Heart left ventricle (tissue), 16 donors: ENCODE data around the gene CRYAB. TPM values are rescaled to one million over a fixed set of nuclear protein-coding genes. Genes with fewer than 3 reads are reported as not detected.
"Not testable (repeated sequence)": the region's sequence is repeated elsewhere in the genome, so short reads cannot be mapped to it uniquely, and the experiment has no call there.

Experiments
- ATAC-seq, 4 donors: fragments of 200-7000 bp; cut with Tn5 transposase; one replicate each; pipeline ENCODE4 v1.9.1; 2020 to 2022; ENCODE audit warnings: moderate library complexity in 4 of 4, mild to moderate bottlenecking in 3 of 4, moderate number of reproducible peaks in 1 of 4
- DNase-seq, 5 donors: peaks; one replicate each; pipeline ENCODE4 v3.0.0-alpha.2; 2020
- H3K27ac ChIP-seq, 12 donors: fragments of 200-600 bp; sonication (generic) in 4 of 12; one replicate each; pipeline versions ENCODE4 v1.5.0 to v1.8.0; 2016 to 2022; ENCODE audit warnings: mild to moderate bottlenecking in 2 of 12
- H3K27me3 ChIP-seq, 9 donors: fragments of 200-600 bp; sonication (generic) in 2 of 9; one replicate each; pipeline versions ENCODE4 v1.5.1 to v1.8.0; 2016 to 2022; ENCODE audit warnings: mild to moderate bottlenecking in 3 of 9
- H3K36me3 ChIP-seq, 9 donors: fragments of 200-600 bp; sonication (generic) in 2 of 9; one replicate each; pipeline versions ENCODE4 v1.5.0 to v1.8.0; 2018 to 2022; ENCODE audit warnings: mild to moderate bottlenecking in 2 of 9
- H3K4me1 ChIP-seq, 12 donors: fragments of 200-600 bp; sonication (generic) in 4 of 12; one replicate each; pipeline versions ENCODE4 v1.5.0 to v1.8.0; 2016 to 2022; ENCODE audit warnings: mild to moderate bottlenecking in 3 of 12
- H3K4me3 ChIP-seq, 12 donors: fragments of 200-600 bp; sonication (generic) in 4 of 12; one replicate each; pipeline versions ENCODE4 v1.5.0 to v1.8.0; 2017 to 2022; ENCODE audit warnings: mild to moderate bottlenecking in 9 of 12, moderate library complexity in 4 of 12
- H3K9me3 ChIP-seq, 12 donors: fragments of 200-600 bp; sonication (generic) in 4 of 12; one replicate each; pipeline versions ENCODE4 v1.5.0 to v1.8.0; 2016 to 2022; ENCODE audit warnings: mild to moderate bottlenecking in 1 of 12
- CTCF ChIP-seq, 12 donors: fragments of 200-600 bp; sonication (generic) in 4 of 12; IDR thresholded peaks; one replicate each; pipeline versions ENCODE4 v1.5.0 to v1.8.0; 2018 to 2022; ENCODE audit warnings: antibody characterized with exemption in 12 of 12, mild to moderate bottlenecking in 5 of 12
- POLR2A ChIP-seq, 2 donors: fragments of 450-650 bp; IDR thresholded peaks; one replicate each; pipeline ENCODE4 v1.6.1; 2017; ENCODE audit warnings: antibody characterized with exemption in 2 of 2, mild to moderate bottlenecking in 2 of 2, moderate library complexity in 2 of 2
- WGBS, 4 donors: extraction: QIAGEN DNeasy Blood & Tissue Kit in 2 of 4; methylation state at CpG; one replicate each; pipeline versions ENCODE4 v1.1.5 to v1.1.7; 2013 to 2018; 5-methylcytosine and 5-hydroxymethylcytosine counted together
- intact Hi-C, 10 donors: fragments of 100-400 bp; cut with DNase I; formaldehyde crosslinking; loops; one replicate each; pipeline versions ENCODE4 v1.11.1 to v1.14.2; 2022
- polyA plus RNA-seq, 2 donors: library from polyadenylated mRNA; stranded (reverse); fragments of 200-250 nt; gene quantifications; one replicate each; pipeline ENCODE4 v1.2.3, GENCODE V29; 2013
- total RNA-seq, 9 donors: library from RNA; depleted of rRNA in 2 of 9; stranded (reverse); fragments of >200 nt in 2 of 9; fragmentation: NEBNext Ultra II Directional in 3 of 9; extraction: Animal tissue kit (Norgen Biotek cat#: 25700) in 3 of 9; gene quantifications; one replicate each; pipeline versions ENCODE4 v1.1.0 to v1.2.4, GENCODE V29; 2016 to 2023
- donor health status: ischemic (EF 13 %, LVEDD 7.1; RV severe dilation, severe dysfunction).
- donor health status: healthy with polysubstance abuse.
- donor health status: DM: no; HTN: yes; CAD: no.
- donor health status: DM: no; HTN: no; CAD: no.
- donor health status: ischemic (EF 25% LVEDD 6.9; RV normal size, moderate dysfunction).
- donor health status: ischemic (EF 25% LVEDD 5.7; RV mildly dilated, moderate dysfunction).
- donor health status: healthy.
- donor health status: DM: yes; HTN: yes; CAD: no.
- donor health status: ischemic (EF 35%, LVEDD 5.7; RV mildly dilated, moderate dysfunction).
- donor health status: nonischemic (EF 11% LVEDD 7.7; RV severe dilation, severe dysfunction).
- donor health status: DM: yes; HTN: yes; CAD: no.
- donor health status: PGD.
- donor health status: ischemic (EF 29% LVEDD 5.4; RV normal size, mild dysfunction).
- donor health status: nonischemic (EF 23%, LVEDD 6.1; RV moderate dilation, normal function).

CRYAB gene
- total and polyA plus RNA-seq, 11 donors = 4,504 to 20,720 (median 8,477) TPM

GRCh38 chr11:111934306-111934705 is 22.7 kb upstream of the CRYAB start:
- H3K27me3 ChIP-seq = no peaks in the 10 kb centered on the region
- TF ChIP-seq CTCF (IDR thresholded peaks at IDR 0.05) (no peak), POLR2A (IDR thresholded peaks at IDR 0.05) (no peak)
- no peaks in the 10 kb centered on the region for H3K9me3 ChIP-seq
- H3K4me1 ChIP-seq = peaks cover 0 to 45% (median 28%) of the 10 kb centered on the region in 12 donors
- ATAC-seq (no peak), DNase-seq (peak in 1 of 5 donors; percentile 0)
- intact Hi-C loops = loop anchor here in 7 of 10 donors (5.0 to 10.0 kb wide), 6 partner anchors 57 to 350 kb away; partner anchors contain the start of genes NKAPD1 (in 2 of the 7), PIH1D2 (in 2 of the 7), CFAP68 (in 1 of the 7) and FDXACB1 (in 1 of the 7)
- no peak overlapping the region for H3K4me3 ChIP-seq
- WGBS, 4 donors = 88 to 95% (median 95%) methylated on average over 1 of the region's 1 CpG
- H3K36me3 ChIP-seq = no peaks in the 10 kb centered on the region
- H3K27ac ChIP-seq = peak overlapping the region in 1 of 12 donors; percentile 2

- Histone ChIP-seq H3K9me3 (no peaks in the 10 kb centered on the region), H3K27ac (peak overlapping the region in 1 of 12 donors; percentile 2), H3K36me3 (no peaks in the 10 kb centered on the region), H3K4me3 (no peak overlapping the region), H3K27me3 (no peaks in the 10 kb centered on the region), H3K4me1 (peaks cover 0 to 41% (median 26%) of the 10 kb centered on the region in 12 donors)
- no peak for ATAC-seq
- intact Hi-C loops = loop anchor here in 7 of 10 donors (2.0 to 10.0 kb wide), 7 partner anchors 49 to 351 kb away; partner anchors contain the start of genes NKAPD1 (in 2 of the 7), PIH1D2 (in 2 of the 7), CFAP68 (in 1 of the 7) and FDXACB1 (in 1 of the 7)
- DNase-seq = no peak
- WGBS, 4 donors = 42 to 88% (median 56%) methylated on average over 1 of the region's 1 CpG
- no peak for TF ChIP-seq CTCF (IDR thresholded peaks at IDR 0.05)
- no peak for TF ChIP-seq POLR2A (IDR thresholded peaks at IDR 0.05)
These were observed 22.3 kb upstream of the CRYAB start for GRCh38 chr11:111933872-111934271.

- H3K27me3 ChIP-seq, H3K4me3 ChIP-seq, ATAC-seq, H3K9me3 ChIP-seq, H3K36me3 ChIP-seq, H3K27ac ChIP-seq: not testable (repeated sequence)
- WGBS, 4 donors = 93 to 97% (median 96%) methylated on average over 14 of the region's 14 CpGs
- intact Hi-C loops = loop anchor here in 7 of 10 donors (2.0 to 10.0 kb wide), 7 partner anchors 50 to 352 kb away; partner anchors contain the start of genes NKAPD1 (in 2 of the 7), PIH1D2 (in 2 of the 7), CFAP68 (in 1 of the 7) and FDXACB1 (in 1 of the 7)
- peaks cover 0 to 34% (median 21%) of the 10 kb centered on the region in 12 donors for H3K4me1 ChIP-seq
- peak in 1 of 5 donors; percentile 4 for DNase-seq
These were observed 21.6 kb upstream of the CRYAB start for GRCh38 chr11:111933176-111933575.

GRCh38 chr11:111932611-111932950 is 21.0 kb upstream of the CRYAB start:
- Histone ChIP-seq H3K4me3 (no peak overlapping the region), H3K9me3 (no peaks in the 10 kb centered on the region), H3K36me3 (no peaks in the 10 kb centered on the region), H3K27ac (no peak overlapping the region), H3K4me1 (peaks cover 0 to 30% (median 17%) of the 10 kb centered on the region in 12 donors), H3K27me3 (no peaks in the 10 kb centered on the region)
- TF ChIP-seq CTCF (IDR thresholded peaks at IDR 0.05) (no peak), POLR2A (IDR thresholded peaks at IDR 0.05) (no peak)
- DNase-seq (no peak), ATAC-seq (no peak)
- 75 to 78% (median 76%) methylated on average over 2 of the region's 2 CpGs for WGBS, 4 donors
- intact Hi-C loops = loop anchor here in 7 of 10 donors (2.0 to 10.0 kb wide), 7 partner anchors 50 to 352 kb away; partner anchors contain the start of genes NKAPD1 (in 2 of the 7), PIH1D2 (in 2 of the 7), CFAP68 (in 1 of the 7) and FDXACB1 (in 1 of the 7)
